Astrocyte of the hippocampus (primary cell): ENCODE results near the gene FABP1.

Experiments used
- DNase-seq: peaks from one replicate; pipeline ENCODE4 v3.0.0; 2011; ENCODE audit warnings: low read depth, low spot score

The FABP1 gene

GRCh38 chr2:88081924-88082608 is 45.8 kb downstream of the FABP1 start:
- DNase-seq = no peak

DNA sequence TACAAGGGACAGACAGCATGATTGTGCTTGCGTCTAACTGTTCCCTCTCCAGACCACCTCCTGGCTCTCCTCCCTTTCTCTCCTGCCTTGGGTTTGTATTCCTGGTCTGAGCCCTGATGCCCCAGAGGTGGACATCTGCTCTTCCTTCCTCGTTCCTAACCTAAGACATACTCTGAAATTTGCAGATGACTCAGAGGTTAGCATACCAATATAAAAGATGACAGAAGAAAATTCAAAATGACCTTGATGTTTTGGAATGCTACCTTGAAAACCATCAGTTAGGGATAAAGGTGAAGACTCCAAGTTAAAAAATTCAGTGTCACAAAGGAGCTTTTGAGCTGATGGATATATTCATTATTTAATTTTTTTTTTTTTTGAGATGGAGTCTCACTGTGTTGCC is 47.3 kb downstream of the FABP1 start:
- no peak for DNase-seq

GRCh38 chr2:88078643-88079172 is 49.2 kb downstream of the FABP1 start:
- no peak for DNase-seq

GRCh38 chr2:88077080-88077479 is 50.8 kb downstream of the FABP1 start:
- no peak for DNase-seq

DNA sequence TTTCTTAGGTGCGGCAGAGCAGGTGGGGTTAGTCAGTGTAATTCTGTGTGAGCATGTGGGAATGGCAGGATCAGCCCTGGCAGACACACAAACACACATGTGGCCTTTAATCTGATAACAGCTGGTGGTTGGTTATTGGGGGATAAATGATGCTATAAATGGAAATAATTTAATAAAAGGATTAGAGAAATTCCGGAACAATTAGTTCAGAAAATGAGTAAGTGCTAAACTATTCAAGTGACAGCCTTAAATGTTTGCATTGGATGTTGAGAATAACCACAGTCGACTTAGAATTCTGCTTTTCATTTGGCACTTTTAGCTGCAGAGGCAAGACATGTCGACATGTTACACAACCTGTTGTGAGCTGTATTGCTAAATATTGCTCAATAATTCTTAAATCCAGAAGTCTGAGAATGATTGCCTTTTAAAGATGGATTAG is 53.0 kb downstream of the FABP1 start:
- peak; percentile 76 for DNase-seq

DNA sequence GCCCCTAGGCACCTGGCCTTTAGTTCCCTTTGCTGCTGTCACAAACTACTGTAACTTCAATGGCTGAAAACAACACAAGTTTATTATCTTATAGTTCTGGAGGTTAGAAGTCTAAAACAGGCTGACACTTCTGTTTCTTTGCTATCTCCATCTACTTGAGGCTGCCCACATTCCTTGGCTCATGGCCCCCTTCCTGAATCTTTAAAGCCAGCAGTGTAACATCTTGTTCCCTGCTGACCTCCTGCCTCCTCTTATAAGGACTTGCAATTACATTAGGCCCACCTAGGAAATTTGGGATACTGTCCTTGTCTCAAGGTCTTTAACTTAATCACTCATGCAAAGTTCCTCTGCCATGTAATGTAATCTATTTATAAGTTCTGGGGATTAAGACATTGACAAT is 53.7 kb downstream of the FABP1 start:
- DNase-seq = no peak
